Activated T-cell treated with anti-CD3 and anti-CD28 coated beads for 1 hour (primary cell): ENCODE measurements around the gene TMEM82.

Source experiments
- DNase-seq: peaks from one replicate; pipeline ENCODE4 v3.0.0-alpha.2; 2020; ENCODE audit warnings: low read depth

TMEM82 gene

GRCh38 chr1:15720861-15721260, 21.4 kb upstream of the TMEM82 start:
- no peak for DNase-seq

DNA sequence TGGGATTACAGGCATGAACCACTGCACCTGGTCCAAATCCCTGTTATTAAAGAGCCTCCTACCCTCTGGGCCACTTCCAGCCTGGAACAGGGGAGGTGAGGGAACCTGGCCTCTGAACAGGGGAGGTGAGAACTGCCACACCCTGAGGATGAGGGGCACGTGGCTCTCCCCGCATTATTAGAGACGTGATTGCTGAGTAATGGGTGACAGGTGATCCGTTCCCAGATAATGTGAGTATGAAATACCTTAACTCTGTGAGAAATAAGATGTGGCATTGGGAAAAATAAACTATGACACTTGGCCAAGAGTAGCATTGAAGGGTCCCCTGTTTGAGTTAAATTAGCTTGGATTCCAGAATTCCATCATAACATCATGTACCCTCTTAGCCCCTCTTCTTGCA, 19.9 kb upstream of the TMEM82 start:
- no peak for DNase-seq

DNA sequence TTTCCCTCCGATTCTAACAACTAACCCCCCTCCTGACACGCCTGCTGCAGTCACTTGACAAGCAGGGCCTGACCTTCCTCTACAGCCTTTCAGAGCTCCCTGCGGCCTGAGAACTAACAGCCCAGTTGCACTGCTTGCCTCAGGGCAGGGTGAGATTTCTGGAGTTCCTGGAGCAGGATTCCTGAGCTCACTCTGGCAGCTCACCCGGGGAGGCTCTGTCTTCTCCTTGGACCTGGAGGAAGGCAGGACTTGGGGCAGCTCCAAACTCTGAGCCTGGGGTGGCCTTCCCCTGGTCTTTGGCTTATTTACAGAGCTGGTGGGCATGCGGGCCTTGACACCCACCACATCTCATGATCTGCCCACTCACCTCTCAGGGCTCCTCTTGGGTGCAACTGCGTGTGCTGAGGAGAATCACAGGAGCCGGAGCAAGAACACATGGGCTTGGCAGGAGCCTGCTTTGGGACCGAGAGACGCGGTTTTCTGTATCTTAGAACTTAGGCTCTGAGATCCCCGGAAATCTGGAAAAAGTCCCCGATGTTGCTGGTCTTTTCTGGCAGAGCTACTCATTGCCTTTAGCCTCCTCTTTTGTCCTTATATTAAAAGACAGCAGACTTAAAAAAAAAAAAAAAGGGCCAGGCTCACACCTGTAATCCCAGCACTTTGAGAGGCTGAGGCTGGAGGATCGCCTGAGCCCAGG, 19.3 kb upstream of the TMEM82 start:
- no peak for DNase-seq

DNA sequence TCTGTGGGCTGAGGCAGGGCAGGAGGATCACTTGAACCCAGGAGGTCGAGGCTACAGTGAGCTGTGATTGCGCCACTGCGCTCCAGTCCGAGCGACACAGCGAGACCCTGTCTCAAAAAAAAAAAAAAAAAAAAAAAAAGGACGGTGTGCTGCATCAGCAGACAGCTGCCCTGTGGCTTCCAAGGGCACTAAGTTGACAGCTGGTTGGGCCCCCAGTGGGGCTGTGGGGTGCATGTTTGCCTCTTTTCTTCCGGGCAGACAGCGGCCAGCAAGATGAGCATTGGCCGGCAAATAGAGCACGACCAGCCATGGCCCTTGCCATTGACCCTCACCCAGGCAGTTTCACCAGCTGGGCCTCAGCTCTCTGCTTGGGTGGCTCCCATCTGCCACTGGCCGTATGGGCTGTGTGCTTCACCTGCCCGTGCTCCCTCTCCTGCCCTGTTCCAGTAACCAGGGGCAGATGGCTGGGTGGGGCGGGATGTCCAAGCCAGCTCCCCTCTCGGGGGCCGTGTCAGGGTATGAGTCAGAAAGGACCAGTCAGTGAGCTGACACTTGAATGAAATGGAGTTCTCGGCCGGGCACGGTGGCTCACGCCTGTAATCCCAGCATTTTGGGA, 18.6 kb upstream of the TMEM82 start:
- no peak for DNase-seq

DNA sequence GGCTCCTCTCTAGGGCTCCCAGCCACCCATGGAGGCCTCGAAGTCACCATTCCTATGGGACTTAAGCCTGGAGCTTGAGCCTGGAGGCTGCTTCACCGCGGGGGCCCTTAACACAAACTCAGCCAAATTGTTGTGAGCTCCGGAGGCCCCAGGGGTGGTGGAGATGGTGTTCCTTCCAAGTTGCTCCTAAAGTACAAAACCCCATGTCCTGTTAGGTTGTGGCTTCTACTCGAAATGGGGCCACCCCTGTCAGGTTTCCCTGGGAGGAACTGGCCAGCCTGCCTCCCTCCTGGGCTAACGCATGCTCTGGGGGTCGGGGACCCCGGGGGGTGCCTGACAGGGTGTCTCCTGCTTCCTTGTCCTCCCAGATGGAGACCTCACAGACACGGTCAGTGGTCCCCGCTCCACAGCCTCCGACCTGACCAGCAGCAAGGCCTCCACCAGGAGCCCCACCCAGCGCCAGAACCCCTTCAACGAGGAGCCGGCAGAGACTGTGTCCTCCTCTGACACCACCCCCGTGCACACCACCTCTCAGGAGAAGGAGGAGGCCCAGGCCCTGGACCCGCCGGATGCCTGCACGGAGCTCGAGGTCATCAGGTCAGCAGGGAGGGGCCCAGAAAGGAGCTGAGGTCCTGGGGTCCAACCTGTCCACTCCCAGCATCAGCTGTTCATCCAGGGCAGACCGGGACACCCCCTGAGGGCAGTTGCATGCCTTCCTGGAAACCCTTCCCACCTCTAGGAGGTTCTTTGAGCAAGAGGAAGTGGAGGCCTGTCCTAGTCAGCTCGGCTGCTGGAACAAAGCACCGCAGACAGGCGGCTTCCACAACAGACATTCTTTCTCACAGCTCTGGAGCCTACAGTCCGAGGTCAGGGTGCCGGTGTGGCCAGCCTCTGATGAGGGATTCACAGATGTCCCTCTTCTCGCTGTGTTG, 17.1 kb upstream of the TMEM82 start:
- DNase-seq = no peak

DNA sequence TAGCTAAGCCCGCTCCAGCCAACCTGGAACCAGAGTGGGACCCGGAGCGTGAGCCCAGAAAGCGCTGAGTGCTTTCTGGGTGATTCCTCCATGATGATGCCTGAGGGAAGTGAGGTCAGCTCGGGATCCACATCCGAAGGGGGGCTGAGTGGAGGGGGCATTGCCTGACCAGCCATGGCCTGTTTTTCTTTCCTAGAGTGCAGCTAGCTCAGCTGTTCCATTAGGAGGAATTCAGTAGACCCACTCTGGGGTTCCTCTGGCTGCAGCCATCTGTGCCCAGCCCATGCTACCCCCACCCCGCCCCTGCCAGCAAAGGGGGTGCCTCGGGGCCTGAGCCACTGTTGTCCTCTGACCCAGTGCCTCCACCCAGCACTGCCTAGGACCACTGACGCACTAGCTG, 15.8 kb upstream of the TMEM82 start:
- no peak for DNase-seq

- no peak for DNase-seq
Observed at GRCh38 chr1:15727021-15727420, 15.3 kb upstream of the TMEM82 start.

GRCh38 chr1:15727424-15727823, 14.9 kb upstream of the TMEM82 start:
- no peak for DNase-seq

- DNase-seq = no peak
Observed at GRCh38 chr1:15727866-15728534, 14.3 kb upstream of the TMEM82 start.

DNA sequence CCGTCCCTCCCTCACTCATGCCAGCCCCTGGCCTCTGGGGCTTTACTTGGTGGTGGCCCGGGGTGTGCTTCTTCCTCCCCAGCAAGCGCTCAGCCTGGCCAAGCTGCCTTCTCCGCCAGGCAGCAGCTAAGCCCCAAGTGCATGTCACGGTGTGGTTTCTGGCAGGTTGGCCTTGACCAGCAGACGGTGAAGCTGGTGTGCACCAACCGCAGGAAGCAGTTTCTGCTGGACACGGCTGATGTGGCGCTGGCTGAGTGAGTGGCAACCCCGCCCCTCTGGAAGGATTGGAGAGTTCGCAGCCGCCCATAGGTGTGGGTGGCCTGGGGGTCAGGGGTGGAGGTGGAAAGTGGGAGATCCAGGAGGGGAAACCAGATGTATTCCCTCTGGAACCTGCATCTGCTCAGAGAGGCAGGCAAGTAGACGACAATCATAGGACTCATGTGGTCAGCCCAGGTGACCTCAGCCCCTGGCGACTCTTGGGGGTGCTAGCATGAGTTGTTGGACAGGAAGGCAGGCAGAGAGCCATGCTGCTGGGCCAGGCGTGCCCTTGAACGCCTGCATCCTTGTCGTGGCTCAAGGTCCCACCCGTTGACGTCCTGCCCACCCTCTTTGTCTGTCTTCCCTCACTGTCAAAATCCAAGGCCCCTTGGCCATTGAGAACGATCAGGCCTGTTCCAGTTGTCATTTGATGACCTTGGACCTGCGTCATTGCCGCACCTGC, 13.2 kb upstream of the TMEM82 start:
- no peak for DNase-seq

- no peak for DNase-seq
Observed at GRCh38 chr1:15730423-15730822, 11.9 kb upstream of the TMEM82 start.

- DNase-seq = no peak
Observed at GRCh38 chr1:15730936-15731335, 11.4 kb upstream of the TMEM82 start.

- no peak for DNase-seq
Observed at GRCh38 chr1:15731735-15732685, 10.3 kb upstream of the TMEM82 start.

DNA sequence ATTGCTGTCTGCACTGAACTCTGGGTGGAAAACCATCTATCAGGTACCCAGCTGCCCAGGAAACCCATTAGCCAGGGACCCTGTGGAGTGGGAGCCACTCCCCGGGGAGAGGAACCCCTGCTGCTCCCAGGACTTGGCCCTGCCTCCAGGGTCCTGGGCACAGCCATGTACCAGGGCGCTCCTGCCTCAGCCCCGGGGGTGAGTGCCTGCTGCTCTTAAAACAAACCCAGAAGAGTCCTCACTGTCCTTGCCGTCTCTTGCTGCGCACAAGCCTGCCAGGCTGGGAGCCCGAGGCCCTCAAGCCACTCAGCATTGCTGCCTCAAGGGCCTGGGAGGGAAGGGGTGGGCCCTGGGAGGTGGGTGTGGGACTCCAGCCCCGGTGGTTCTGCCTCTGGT, 9.6 kb upstream of the TMEM82 start:
- no peak for DNase-seq

- DNase-seq = no peak
Observed at GRCh38 chr1:15733218-15733725, 9.0 kb upstream of the TMEM82 start.

DNA sequence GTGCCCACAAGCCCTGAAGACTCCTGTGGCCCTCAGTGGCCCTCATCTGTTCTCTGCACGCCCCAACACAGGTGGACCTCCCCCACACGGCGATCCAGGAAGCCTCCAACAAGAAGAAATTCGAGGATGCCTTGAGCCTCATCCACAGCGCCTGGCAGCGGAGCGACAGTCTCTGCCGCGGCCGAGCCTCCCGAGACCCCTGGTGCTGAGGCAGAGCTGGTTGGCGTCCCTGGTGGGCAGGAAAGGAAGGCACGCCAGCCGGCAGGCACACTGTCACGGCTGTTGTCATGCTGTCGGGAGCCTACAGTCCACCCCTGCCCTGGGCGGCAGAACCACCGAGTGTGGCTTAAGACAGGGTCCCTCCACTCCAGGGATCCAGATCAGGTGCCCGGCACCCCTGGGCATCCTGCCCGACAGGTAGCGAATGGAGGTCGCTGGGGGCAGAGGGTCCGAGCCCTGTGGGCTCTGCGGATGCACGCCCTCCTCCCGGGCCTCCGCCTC, 8.5 kb upstream of the TMEM82 start:
- no peak for DNase-seq

DNA sequence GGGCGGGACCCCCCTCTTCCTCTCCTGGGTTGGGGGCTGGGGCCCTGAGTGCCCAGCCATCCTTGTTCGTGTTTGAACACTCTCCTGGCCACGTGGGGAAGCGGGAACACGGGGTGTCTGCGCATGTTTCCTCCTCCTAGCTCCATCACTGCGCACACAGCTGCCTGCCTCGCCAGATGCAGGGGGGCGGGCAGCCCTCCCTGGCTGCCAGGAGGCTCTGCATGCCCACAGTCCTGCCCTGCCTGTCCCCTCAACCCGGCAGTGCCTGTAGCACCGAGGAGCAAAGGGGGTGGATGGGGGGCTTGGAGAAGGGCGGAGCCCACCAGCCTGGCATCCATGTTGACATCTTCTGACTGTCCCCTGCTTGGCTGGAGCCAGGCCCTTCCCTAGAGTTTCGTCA, 8.0 kb upstream of the TMEM82 start:
- DNase-seq = no peak

DNA sequence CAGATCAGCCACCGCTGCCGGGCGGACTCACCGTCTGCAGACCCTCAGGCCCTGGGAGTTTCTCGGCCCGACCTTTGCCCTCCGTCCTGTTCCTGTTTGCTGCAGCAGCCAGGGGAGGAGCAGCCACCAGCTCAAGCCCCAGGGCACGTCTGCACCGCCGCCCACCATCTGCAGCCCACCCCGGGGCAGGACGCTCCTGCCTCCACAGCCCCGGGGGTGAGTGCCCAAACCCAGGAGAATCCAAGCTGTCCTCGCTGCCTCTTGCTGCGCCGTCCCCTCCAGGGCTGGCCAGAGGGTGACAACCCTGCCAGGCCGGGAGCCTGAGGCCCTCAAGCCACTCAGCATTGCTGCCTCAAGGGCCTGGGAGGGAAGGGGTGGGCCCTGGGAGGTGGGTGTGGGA, 7.4 kb upstream of the TMEM82 start:
- DNase-seq = no peak

- DNase-seq = no peak
Observed at GRCh38 chr1:15735304-15736037, 6.8 kb upstream of the TMEM82 start.
